ENCODE results near the gene MRPL12. TPM values are rescaled to one million over a fixed set of nuclear protein-coding genes. Genes with fewer than 3 reads are reported as not detected.

MRPL12 gene
- total and polyA plus RNA-seq, 2 of the 13 experiments (the other 11 are each of a cell fraction or from before 2014, with no cell fraction given), result 39.1 to 94.1 TPM

DNA sequence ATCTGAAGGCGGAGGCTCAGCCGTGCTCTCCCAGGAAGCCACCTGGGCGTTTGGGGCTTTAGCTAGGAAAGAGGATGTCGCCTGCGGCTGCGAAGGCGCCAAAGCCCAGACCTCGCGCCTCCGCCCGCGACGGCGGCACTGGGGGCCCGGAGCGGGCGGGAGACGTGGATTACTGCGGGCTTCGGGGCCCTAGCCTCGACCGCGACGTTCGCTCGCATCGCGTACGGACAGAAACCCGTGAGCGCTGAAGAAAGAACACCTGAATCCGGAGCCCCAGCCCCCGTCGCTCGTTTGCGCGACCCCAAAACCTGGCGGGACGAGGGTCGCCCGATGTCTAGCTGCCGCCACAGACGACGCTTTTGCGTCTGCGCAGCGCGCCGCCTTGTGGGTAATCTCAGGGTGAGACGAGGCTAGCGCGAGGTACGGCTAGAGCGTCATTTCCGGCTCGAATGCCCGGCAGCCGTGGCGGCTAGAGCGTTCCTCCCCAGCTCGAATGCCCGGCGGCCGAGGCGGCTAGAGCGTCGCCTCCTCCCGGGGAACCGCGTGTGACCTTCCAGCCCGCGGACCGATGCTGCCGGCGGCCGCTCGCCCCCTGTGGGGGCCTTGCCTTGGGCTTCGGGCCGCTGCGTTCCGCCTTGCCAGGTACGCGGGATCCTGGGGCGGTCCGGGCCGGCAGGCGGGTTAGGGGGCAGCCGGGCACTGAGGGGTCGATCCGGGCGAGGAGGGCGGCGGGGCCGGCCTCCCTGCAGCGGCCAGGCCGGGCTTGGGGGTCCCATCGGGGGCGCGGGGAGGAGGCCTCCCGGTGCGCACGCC lies at the start of gene MRPL12 (continued):
- TF ChIP-seq TCF7L2 (IDR thresholded peaks at IDR 0.05; ENCODE audit: low read depth, low read length), result no peak
- no peak for TF ChIP-seq TBP (CRISPR knock-in tag; IDR thresholded peaks at IDR 0.05)
- peak; percentile 92 for TF ChIP-seq ZC3H13 (CRISPR knock-in tag; IDR thresholded peaks at IDR 0.05)
- TF ChIP-seq TBX2 (CRISPR knock-in tag; IDR thresholded peaks at IDR 0.05; ENCODE audit: borderline replicate concordance), result peak; percentile 94
- TF ChIP-seq MXD4 (CRISPR knock-in tag; IDR thresholded peaks at IDR 0.05), result peak; percentile 96
- TF ChIP-seq KAT2B (IDR thresholded peaks at IDR 0.05; ENCODE audit: borderline replicate concordance, low read depth, low read length), result no peak
- TF ChIP-seq ZFP1 (CRISPR knock-in tag; IDR thresholded peaks at IDR 0.05), result no peak; the same call in 1 of the 2 replicates
- 0 out of 2 replicates have a peak, but pooled peaks have one; percentile 36 for TF ChIP-seq ZNF256 (CRISPR knock-in tag; conservative IDR thresholded peaks at IDR 0.05)
- TF ChIP-seq BATF2 (CRISPR knock-in tag; IDR thresholded peaks at IDR 0.05), result peak; percentile 94
- no peak for TF ChIP-seq ZMAT3 (CRISPR knock-in tag; conservative IDR thresholded peaks at IDR 0.05)
- TF ChIP-seq, protein P1, sequence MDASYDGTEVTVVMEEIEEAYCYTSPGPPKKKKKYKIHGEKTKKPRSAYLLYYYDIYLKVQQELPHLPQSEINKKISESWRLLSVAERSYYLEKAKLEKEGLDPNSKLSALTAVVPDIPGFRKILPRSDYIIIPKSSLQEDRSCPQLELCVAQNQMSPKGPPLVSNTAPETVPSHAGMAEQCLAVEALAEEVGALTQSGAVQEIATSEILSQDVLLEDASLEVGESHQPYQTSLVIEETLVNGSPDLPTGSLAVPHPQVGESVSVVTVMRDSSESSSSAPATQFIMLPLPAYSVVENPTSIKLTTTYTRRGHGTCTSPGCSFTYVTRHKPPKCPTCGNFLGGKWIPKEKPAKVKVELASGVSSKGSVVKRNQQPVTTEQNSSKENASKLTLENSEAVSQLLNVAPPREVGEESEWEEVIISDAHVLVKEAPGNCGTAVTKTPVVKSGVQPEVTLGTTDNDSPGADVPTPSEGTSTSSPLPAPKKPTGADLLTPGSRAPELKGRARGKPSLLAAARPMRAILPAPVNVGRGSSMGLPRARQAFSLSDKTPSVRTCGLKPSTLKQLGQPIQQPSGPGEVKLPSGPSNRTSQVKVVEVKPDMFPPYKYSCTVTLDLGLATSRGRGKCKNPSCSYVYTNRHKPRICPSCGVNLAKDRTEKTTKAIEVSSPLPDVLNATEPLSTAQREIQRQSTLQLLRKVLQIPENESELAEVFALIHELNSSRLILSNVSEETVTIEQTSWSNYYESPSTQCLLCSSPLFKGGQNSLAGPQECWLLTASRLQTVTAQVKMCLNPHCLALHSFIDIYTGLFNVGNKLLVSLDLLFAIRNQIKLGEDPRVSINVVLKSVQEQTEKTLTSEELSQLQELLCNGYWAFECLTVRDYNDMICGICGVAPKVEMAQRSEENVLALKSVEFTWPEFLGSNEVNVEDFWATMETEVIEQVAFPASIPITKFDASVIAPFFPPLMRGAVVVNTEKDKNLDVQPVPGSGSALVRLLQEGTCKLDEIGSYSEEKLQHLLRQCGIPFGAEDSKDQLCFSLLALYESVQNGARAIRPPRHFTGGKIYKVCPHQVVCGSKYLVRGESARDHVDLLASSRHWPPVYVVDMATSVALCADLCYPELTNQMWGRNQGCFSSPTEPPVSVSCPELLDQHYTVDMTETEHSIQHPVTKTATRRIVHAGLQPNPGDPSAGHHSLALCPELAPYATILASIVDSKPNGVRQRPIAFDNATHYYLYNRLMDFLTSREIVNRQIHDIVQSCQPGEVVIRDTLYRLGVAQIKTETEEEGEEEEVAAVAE (CRISPR knock-in tag; IDR thresholded peaks at IDR 0.05; ENCODE audit: borderline replicate concordance), result 0 out of 2 replicates have a peak, but pooled peaks have one; percentile 49
- TF ChIP-seq SP140L (CRISPR knock-in tag; IDR thresholded peaks at IDR 0.05; ENCODE audit: borderline replicate concordance), result no peak; the same call in 1 of the 2 replicates
- TF ChIP-seq ZNF550 (CRISPR knock-in tag; IDR thresholded peaks at IDR 0.05; ENCODE audit: borderline replicate concordance), result peak; percentile 66; the same call in 1 of the 2 replicates
- peak; percentile 81 for TF ChIP-seq ZNF441 (CRISPR knock-in tag; IDR thresholded peaks at IDR 0.05; ENCODE audit: borderline replicate concordance)
- peak; percentile 91 for TF ChIP-seq ZNF160 (CRISPR knock-in tag; IDR thresholded peaks at IDR 0.05)
- no peak for TF ChIP-seq ZNF318 (CRISPR knock-in tag; IDR thresholded peaks at IDR 0.05)

All from HepG2 (cell line).